ENCODE measurements around the gene OBI1.

Gene OBI1

GRCh38 chr13:78623132-78623531 is 35.8 kb downstream of the OBI1 start:
- DNase-seq (ENCODE audit: extremely low read depth, insufficient read length), result no peak
- TF ChIP-seq, protein P1, sequence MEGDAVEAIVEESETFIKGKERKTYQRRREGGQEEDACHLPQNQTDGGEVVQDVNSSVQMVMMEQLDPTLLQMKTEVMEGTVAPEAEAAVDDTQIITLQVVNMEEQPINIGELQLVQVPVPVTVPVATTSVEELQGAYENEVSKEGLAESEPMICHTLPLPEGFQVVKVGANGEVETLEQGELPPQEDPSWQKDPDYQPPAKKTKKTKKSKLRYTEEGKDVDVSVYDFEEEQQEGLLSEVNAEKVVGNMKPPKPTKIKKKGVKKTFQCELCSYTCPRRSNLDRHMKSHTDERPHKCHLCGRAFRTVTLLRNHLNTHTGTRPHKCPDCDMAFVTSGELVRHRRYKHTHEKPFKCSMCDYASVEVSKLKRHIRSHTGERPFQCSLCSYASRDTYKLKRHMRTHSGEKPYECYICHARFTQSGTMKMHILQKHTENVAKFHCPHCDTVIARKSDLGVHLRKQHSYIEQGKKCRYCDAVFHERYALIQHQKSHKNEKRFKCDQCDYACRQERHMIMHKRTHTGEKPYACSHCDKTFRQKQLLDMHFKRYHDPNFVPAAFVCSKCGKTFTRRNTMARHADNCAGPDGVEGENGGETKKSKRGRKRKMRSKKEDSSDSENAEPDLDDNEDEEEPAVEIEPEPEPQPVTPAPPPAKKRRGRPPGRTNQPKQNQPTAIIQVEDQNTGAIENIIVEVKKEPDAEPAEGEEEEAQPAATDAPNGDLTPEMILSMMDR (IDR thresholded peaks at IDR 0.05; ENCODE audit: insufficient read depth, low read length, poor library complexity, severe bottlenecking), result no peak
- no peak overlapping the region for H3K4me3 ChIP-seq (replicated peaks; ENCODE audit: low read depth, low read length)
- no peaks in the 10 kb centered on the region for H3K27me3 ChIP-seq (replicated peaks; ENCODE audit: control insufficient read depth, insufficient read depth, low read length)
- H3K36me3 ChIP-seq (ENCODE audit: control insufficient read depth, insufficient read depth, low read length), result no peaks in the 10 kb centered on the region; the same call in none of the 2 replicates

- TF ChIP-seq, protein P1 (IDR thresholded peaks at IDR 0.05; ENCODE audit: insufficient read depth, low read length, poor library complexity, severe bottlenecking), result no peak
- no peak for DNase-seq (ENCODE audit: extremely low read depth, insufficient read length)
- Histone ChIP-seq H3K4me3 (replicated peaks; ENCODE audit: low read depth, low read length) (no peak overlapping the region), H3K36me3 (ENCODE audit: control insufficient read depth, insufficient read depth, low read length) (peaks cover 4% of the 10 kb centered on the region), H3K27me3 (replicated peaks; ENCODE audit: control insufficient read depth, insufficient read depth, low read length) (no peaks in the 10 kb centered on the region)
These were observed 38.0 kb downstream of the OBI1 start for GRCh38 chr13:78620936-78621470.

GRCh38 chr13:78618411-78618810 is 40.5 kb downstream of the OBI1 start:
- TF ChIP-seq, protein P1 (IDR thresholded peaks at IDR 0.05; ENCODE audit: insufficient read depth, low read length, poor library complexity, severe bottlenecking), result no peak
- Histone ChIP-seq H3K36me3 (ENCODE audit: control insufficient read depth, insufficient read depth, low read length) (peaks cover 4% of the 10 kb centered on the region), H3K27me3 (replicated peaks; ENCODE audit: control insufficient read depth, insufficient read depth, low read length) (no peaks in the 10 kb centered on the region), H3K4me3 (replicated peaks; ENCODE audit: low read depth, low read length) (no peak overlapping the region)
- DNase-seq (ENCODE audit: extremely low read depth, insufficient read length), result no peak

- TF ChIP-seq, protein P1 (IDR thresholded peaks at IDR 0.05; ENCODE audit: insufficient read depth, low read length, poor library complexity, severe bottlenecking), result no peak
- H3K27me3 ChIP-seq (replicated peaks; ENCODE audit: control insufficient read depth, insufficient read depth, low read length), result peaks cover 8% of the 10 kb centered on the region
- no peak for DNase-seq (ENCODE audit: extremely low read depth, insufficient read length)
- no peak overlapping the region for H3K4me3 ChIP-seq (replicated peaks; ENCODE audit: low read depth, low read length)
- no peaks in the 10 kb centered on the region for H3K36me3 ChIP-seq (ENCODE audit: control insufficient read depth, insufficient read depth, low read length)
These were observed 47.9 kb downstream of the OBI1 start for GRCh38 chr13:78611040-78611439.

- DNase-seq (ENCODE audit: extremely low read depth, insufficient read length), result no peak
- TF ChIP-seq, protein P1 (IDR thresholded peaks at IDR 0.05; ENCODE audit: insufficient read depth, low read length, poor library complexity, severe bottlenecking), result no peak
These were observed 48.5 kb downstream of the OBI1 start for GRCh38 chr13:78610381-78610883.

More at GRCh38 chr13:78610381-78610883, 48.5 kb downstream of the OBI1 start:
- H3K27me3 ChIP-seq (replicated peaks; ENCODE audit: control insufficient read depth, insufficient read depth, low read length), result peaks cover 8% of the 10 kb centered on the region
- no peak overlapping the region for H3K4me3 ChIP-seq (replicated peaks; ENCODE audit: low read depth, low read length)
- no peaks in the 10 kb centered on the region for H3K36me3 ChIP-seq (ENCODE audit: control insufficient read depth, insufficient read depth, low read length)
